Lower leg skin (tissue), 3 donors: ENCODE results near the gene RAD23B.

Experiments used
- CTCF ChIP-seq, 3 donors: fragments of 450-650 bp; IDR thresholded peaks; one replicate each; pipeline ENCODE4 v1.5.1; 2016; ENCODE audit warnings: antibody characterized with exemption in 3 of 3, mild to moderate bottlenecking in 3 of 3, moderate library complexity in 2 of 3
- POLR2A ChIP-seq, 2 donors: fragments of 450-650 bp; IDR thresholded peaks; one replicate each; pipeline ENCODE4 v1.6.1; 2016 to 2017; ENCODE audit warnings: antibody characterized with exemption in 2 of 2, mild to moderate bottlenecking in 1 of 2, moderate library complexity in 1 of 2

- no peak for TF ChIP-seq CTCF (IDR thresholded peaks at IDR 0.05)
- TF ChIP-seq POLR2A (IDR thresholded peaks at IDR 0.05): no peak
Measured at GRCh38 chr9:107258919-107259318, 24.2 kb upstream of the RAD23B start.
